ENCODE measurements around the gene STAC.

GRCh38 chr3:36489101-36489500, 108.8 kb downstream of the STAC start:
- TF ChIP-seq CTCF (IDR thresholded peaks at IDR 0.05; ENCODE audit: extremely low read depth in 1 of 2, insufficient read depth in 1 of 2, low read depth in 1 of 2, low read length in 2 of 2) (no peak), JUN (IDR thresholded peaks at IDR 0.05; ENCODE audit: borderline replicate concordance, insufficient read depth, insufficient read length, low read depth) (no peak), POLR2AphosphoS5 (IDR thresholded peaks at IDR 0.05; ENCODE audit: insufficient read depth, low read depth, low read length) (no peak)

Data from endothelial cell of umbilical vein (primary cell).